ENCODE results near the gene CD86. TPM values are rescaled to one million over a fixed set of nuclear protein-coding genes. Genes with fewer than 3 reads are reported as not detected.

CD86 gene
- total RNA-seq, 1 experiment from 2014 or later = not detected

DNA sequence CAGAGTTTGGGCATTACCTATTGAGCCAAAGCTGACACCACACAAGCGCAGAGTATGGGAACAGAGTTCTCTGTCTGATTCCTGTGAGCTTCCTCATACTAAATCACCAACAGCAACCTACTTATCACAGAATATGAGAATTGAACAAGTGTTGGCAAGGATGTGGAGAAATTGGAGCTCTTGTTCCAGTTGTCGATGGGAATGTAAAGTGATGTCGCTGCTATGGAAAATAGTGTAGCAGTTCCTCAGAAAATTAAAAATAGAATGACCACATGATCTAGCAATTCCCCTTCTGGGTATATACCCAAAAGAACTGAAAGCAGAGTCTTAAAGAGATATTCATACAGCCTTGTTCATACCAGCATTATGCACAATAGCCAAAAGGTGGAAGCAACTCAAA is 33.4 kb downstream of the CD86 start (continued):
- TF ChIP-seq SIN3A (IDR thresholded peaks at IDR 0.05; ENCODE audit: low read depth) (no peak), SP1 (IDR thresholded peaks at IDR 0.05; ENCODE audit: low read depth) (no peak), CBX3 (IDR thresholded peaks at IDR 0.05; ENCODE audit: low read depth) (no peak), ZNF274 (IDR thresholded peaks at IDR 0.05; ENCODE audit: low read depth, low read length) (no peak), JUND (IDR thresholded peaks at IDR 0.05) (no peak), RAD21 (IDR thresholded peaks at IDR 0.05; ENCODE audit: low read depth) (no peak), POLR2A (IDR thresholded peaks at IDR 0.05; ENCODE audit: borderline replicate concordance, extremely low read depth, insufficient read depth, insufficient read length) (no peak)

DNA sequence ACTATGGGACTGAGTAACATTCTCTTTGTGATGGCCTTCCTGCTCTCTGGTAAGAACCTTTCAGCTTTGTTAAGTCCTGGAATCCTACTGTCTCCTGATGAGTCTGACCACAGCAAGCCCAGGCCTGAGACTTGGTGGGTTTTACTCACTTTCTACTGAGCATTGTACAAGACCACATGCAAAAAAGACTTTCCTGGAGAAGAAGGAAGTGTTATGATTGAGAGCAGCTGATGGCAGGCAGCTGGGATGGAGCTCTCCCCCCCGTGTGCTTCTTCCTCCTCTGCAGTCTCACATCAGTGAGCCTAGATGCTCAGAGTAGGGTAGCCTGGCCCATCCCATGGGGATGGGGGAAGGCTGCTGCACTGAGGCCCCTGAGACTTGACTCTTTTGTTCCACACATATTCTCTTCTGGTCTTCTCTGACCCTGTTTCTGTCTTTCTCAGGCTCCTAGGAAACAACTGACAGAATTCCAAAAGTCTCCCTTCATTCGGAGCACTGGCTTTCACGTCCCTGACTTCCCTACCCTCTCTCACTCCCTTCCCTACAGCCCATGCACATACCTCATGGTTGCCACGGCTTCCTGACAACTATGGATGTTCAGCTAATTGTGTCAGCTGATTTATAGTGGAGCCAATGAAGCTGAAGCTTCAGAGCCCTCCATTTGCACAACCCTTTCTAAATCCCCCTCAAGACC is 36.6 kb downstream of the CD86 start:
- ChIA-PET POLR2A (no interaction called here), CTCF (no interaction called here), RAD21 (ENCODE audit: low non-redundant PET in 1 of 2, low total read pairs in 2 of 2, uncharacterized antibody in 2 of 2, unreplicated experiment in 2 of 2) (interaction anchor here in 1 of 2 experiments (0.6 kb wide), 1 partner anchor 306 kb away, joined by 3 read pairs; no protein-coding TSS in a partner anchor)
- no peaks in the 10 kb centered on the region for H3K9me3 ChIP-seq (ENCODE audit: control insufficient read depth in 1 of 2, insufficient read depth in 1 of 2, low read depth in 1 of 2, low read length in 2 of 2)
- no peaks in the 10 kb centered on the region for H3K79me2 ChIP-seq (ENCODE audit: insufficient read depth, low read length)
- H3K4me1 ChIP-seq (ENCODE audit: control insufficient read depth in 1 of 2, insufficient read depth in 2 of 2, low read length in 2 of 2) = no peaks in the 10 kb centered on the region
- DNase-seq (ENCODE audit: low read depth, low spot score) (no peak), ATAC-seq (no peak)
- no peak overlapping the region for H3K4me3 ChIP-seq (replicated peaks in 1 of 2; ENCODE audit: low read depth in 1 of 2, low read length in 2 of 2)
- H3K9me2 ChIP-seq (ENCODE audit: insufficient read depth) = no peaks in the 10 kb centered on the region
- TF ChIP-seq, protein P1, sequence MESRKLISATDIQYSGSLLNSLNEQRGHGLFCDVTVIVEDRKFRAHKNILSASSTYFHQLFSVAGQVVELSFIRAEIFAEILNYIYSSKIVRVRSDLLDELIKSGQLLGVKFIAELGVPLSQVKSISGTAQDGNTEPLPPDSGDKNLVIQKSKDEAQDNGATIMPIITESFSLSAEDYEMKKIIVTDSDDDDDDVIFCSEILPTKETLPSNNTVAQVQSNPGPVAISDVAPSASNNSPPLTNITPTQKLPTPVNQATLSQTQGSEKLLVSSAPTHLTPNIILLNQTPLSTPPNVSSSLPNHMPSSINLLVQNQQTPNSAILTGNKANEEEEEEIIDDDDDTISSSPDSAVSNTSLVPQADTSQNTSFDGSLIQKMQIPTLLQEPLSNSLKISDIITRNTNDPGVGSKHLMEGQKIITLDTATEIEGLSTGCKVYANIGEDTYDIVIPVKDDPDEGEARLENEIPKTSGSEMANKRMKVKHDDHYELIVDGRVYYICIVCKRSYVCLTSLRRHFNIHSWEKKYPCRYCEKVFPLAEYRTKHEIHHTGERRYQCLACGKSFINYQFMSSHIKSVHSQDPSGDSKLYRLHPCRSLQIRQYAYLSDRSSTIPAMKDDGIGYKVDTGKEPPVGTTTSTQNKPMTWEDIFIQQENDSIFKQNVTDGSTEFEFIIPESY (IDR thresholded peaks at IDR 0.05; ENCODE audit: extremely low read depth, insufficient replicate concordance, low read length) = no peak
- TF ChIP-seq CEBPB (IDR thresholded peaks at IDR 0.05; ENCODE audit: low read depth) (no peak), POLR2AphosphoS5 (IDR thresholded peaks at IDR 0.05; ENCODE audit: low read depth, low read length) (no peak), TCF7L2 (IDR thresholded peaks at IDR 0.05; ENCODE audit: borderline replicate concordance, extremely low read depth, insufficient read depth, insufficient read length) (no peak), ZNF274 (IDR thresholded peaks at IDR 0.05; ENCODE audit: low read depth, low read length) (no peak), EGR1 (IDR thresholded peaks at IDR 0.05; ENCODE audit: low read depth) (no peak)
- TF ChIP-seq, protein P2, sequence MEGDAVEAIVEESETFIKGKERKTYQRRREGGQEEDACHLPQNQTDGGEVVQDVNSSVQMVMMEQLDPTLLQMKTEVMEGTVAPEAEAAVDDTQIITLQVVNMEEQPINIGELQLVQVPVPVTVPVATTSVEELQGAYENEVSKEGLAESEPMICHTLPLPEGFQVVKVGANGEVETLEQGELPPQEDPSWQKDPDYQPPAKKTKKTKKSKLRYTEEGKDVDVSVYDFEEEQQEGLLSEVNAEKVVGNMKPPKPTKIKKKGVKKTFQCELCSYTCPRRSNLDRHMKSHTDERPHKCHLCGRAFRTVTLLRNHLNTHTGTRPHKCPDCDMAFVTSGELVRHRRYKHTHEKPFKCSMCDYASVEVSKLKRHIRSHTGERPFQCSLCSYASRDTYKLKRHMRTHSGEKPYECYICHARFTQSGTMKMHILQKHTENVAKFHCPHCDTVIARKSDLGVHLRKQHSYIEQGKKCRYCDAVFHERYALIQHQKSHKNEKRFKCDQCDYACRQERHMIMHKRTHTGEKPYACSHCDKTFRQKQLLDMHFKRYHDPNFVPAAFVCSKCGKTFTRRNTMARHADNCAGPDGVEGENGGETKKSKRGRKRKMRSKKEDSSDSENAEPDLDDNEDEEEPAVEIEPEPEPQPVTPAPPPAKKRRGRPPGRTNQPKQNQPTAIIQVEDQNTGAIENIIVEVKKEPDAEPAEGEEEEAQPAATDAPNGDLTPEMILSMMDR (IDR thresholded peaks at IDR 0.05 in 2 of 3, conservative IDR thresholded peaks at IDR 0.05 in 1 of 3; ENCODE audit: borderline replicate concordance in 1 of 3, insufficient read depth in 1 of 3, low read depth in 2 of 3, low read length in 2 of 3) = no peak
- TF ChIP-seq, protein P3, sequence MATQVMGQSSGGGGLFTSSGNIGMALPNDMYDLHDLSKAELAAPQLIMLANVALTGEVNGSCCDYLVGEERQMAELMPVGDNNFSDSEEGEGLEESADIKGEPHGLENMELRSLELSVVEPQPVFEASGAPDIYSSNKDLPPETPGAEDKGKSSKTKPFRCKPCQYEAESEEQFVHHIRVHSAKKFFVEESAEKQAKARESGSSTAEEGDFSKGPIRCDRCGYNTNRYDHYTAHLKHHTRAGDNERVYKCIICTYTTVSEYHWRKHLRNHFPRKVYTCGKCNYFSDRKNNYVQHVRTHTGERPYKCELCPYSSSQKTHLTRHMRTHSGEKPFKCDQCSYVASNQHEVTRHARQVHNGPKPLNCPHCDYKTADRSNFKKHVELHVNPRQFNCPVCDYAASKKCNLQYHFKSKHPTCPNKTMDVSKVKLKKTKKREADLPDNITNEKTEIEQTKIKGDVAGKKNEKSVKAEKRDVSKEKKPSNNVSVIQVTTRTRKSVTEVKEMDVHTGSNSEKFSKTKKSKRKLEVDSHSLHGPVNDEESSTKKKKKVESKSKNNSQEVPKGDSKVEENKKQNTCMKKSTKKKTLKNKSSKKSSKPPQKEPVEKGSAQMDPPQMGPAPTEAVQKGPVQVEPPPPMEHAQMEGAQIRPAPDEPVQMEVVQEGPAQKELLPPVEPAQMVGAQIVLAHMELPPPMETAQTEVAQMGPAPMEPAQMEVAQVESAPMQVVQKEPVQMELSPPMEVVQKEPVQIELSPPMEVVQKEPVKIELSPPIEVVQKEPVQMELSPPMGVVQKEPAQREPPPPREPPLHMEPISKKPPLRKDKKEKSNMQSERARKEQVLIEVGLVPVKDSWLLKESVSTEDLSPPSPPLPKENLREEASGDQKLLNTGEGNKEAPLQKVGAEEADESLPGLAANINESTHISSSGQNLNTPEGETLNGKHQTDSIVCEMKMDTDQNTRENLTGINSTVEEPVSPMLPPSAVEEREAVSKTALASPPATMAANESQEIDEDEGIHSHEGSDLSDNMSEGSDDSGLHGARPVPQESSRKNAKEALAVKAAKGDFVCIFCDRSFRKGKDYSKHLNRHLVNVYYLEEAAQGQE (IDR thresholded peaks at IDR 0.05; ENCODE audit: low read depth) = no peak
- H3K27me3 ChIP-seq (ENCODE audit: insufficient read depth, low read length) = no peaks in the 10 kb centered on the region
- no peak overlapping the region for H3K27ac ChIP-seq (ENCODE audit: low read depth, low read length)
- no peaks in the 10 kb centered on the region for H3K36me3 ChIP-seq (ENCODE audit: control insufficient read depth in 1 of 2, insufficient read depth in 2 of 2, low read length in 2 of 2)
- H2AFZ ChIP-seq (ENCODE audit: low read depth, low read length, poor library complexity, severe bottlenecking) = no peak overlapping the region
- intact Hi-C loops (cut with micrococcal nuclease) = loop anchor here (1.0 kb wide), 1 partner anchor 545 kb away; no protein-coding TSS in a partner anchor
- H3K9ac ChIP-seq (ENCODE audit: low read length) = no peak overlapping the region
- H3K4me2 ChIP-seq (ENCODE audit: low read length) = no peak overlapping the region
- no TSS peak for BruUV-seq (replicated peaks)
- no peaks in the 10 kb centered on the region for H4K20me1 ChIP-seq (ENCODE audit: insufficient read depth)

Measured in HCT116 (cell line).